Endothelial cell of umbilical vein (primary cell): ENCODE data around the gene XPNPEP1. TPM values are rescaled to one million over a fixed set of nuclear protein-coding genes. Genes with fewer than 3 reads are reported as not detected.

Source experiments
- BruUV-seq: library from RNA; stranded (reverse); fragments of 400-500 nt; replicated peaks from 2 replicates; lab custom pipeline; 2021; lab: Mats Ljungman, UMichigan
- CTCF ChIA-PET: fragments of 300-600, 350-600 bp; sonication (Branson Sonifier 250); formaldehyde crosslinking; loops from one replicate; lab custom pipeline; 2021; ENCODE audit warnings: antibody characterized with exemption, inconsistent platforms; lab: Charles Lee
- POLR2A ChIA-PET: fragments of 300-600, 350-600 bp; sonication (Branson Sonifier 250); formaldehyde crosslinking; loops from one replicate; lab custom pipeline; 2021; ENCODE audit warnings: antibody characterized with exemption, inconsistent platforms; lab: Charles Lee
- DNase-seq: peaks from one replicate; pipeline ENCODE4 v3.0.0-alpha.2; 2011; ENCODE audit warnings: low read depth, low spot score
- FAIRE-seq: peaks from 2 replicates; lab custom pipeline; 2011; peaks lifted over from hg19 to GRCh38; lab: Jason Lieb, UNC
- H2AFZ ChIP-seq: 2 replicates; pipeline ENCODE4 v1.6.0; 2012; ENCODE audit warnings: low read depth, low read length, control low read depth, inconsistent platforms
- H3K27ac ChIP-seq: 2 replicates; pipeline ENCODE4 v1.5.1; 2011; ENCODE audit warnings: low read depth, mild to moderate bottlenecking, control low read depth, low read length, moderate library complexity; ENCODE audit not compliant: insufficient read depth
- H3K27me3 ChIP-seq, 2 experiments: 2 replicates each; pipeline versions ENCODE4 v1.6.0 to v1.6.1; 2011; ENCODE audit warnings: low read length in 2 of 2, mixed read lengths in 1 of 2; ENCODE audit not compliant: control insufficient read depth in 2 of 2, insufficient read depth in 2 of 2
- H3K36me3 ChIP-seq, 2 experiments: 2 replicates in 1 of 2; 3 replicates in 1 of 2; pipeline ENCODE4 v1.5.1; 2011; ENCODE audit warnings: low read length in 2 of 2, mild to moderate bottlenecking in 1 of 2, moderate library complexity in 1 of 2; ENCODE audit not compliant: control insufficient read depth in 2 of 2, insufficient read depth in 2 of 2; ENCODE audit errors: extremely low read depth in 1 of 2
- H3K4me1 ChIP-seq: 3 replicates; pipeline ENCODE4 v1.5.1; 2011; ENCODE audit warnings: mild to moderate bottlenecking, low read length; ENCODE audit not compliant: control insufficient read depth, insufficient read depth; ENCODE audit errors: extremely low read depth
- H3K4me2 ChIP-seq: 2 replicates; pipeline ENCODE4 v1.6.1; 2011; ENCODE audit warnings: low read length, control low read depth, mixed read lengths; ENCODE audit not compliant: insufficient read depth
- H3K4me3 ChIP-seq, 3 experiments: fragments of 200-600 bp in 1 of 3; sonication (generic), shearing (Covaris generic) in 1 of 3; replicated peaks in 1 of 3; 2 replicates each; pipeline ENCODE4 v1.5.1; 2011 to 2016; ENCODE audit warnings: control low read depth in 3 of 3, low read length in 3 of 3, mild to moderate bottlenecking in 2 of 3, inconsistent platforms in 1 of 3, low read depth in 1 of 3, moderate library complexity in 1 of 3; ENCODE audit not compliant: insufficient read depth in 1 of 3
- H3K79me2 ChIP-seq: 2 replicates; pipeline ENCODE4 v1.6.0; 2012; ENCODE audit warnings: low read length, inconsistent platforms; ENCODE audit not compliant: control insufficient read depth, insufficient read depth
- H3K9ac ChIP-seq: replicated peaks from 2 replicates; pipeline ENCODE3; 2011; ENCODE audit warnings: low read length, control low read depth; ENCODE audit not compliant: insufficient read depth; ENCODE audit errors: extremely low read depth
- H3K9me1 ChIP-seq: replicated peaks from 3 replicates; pipeline ENCODE4 v1.6.0; 2011; ENCODE audit warnings: mild to moderate bottlenecking, low read length; ENCODE audit not compliant: control insufficient read depth, insufficient read depth; ENCODE audit errors: extremely low read depth
- H3K9me3 ChIP-seq: replicated peaks from 2 replicates; pipeline ENCODE4 v1.5.1; 2012; ENCODE audit warnings: low read length, inconsistent platforms; ENCODE audit not compliant: control insufficient read depth, insufficient read depth
- H4K20me1 ChIP-seq: replicated peaks from 2 replicates; pipeline ENCODE3; 2011; ENCODE audit warnings: mild to moderate bottlenecking, low read length; ENCODE audit not compliant: control insufficient read depth, insufficient read depth; ENCODE audit errors: extremely low read depth
- MYC ChIP-seq: IDR thresholded peaks from one replicate; pipeline ENCODE4 v1.6.1; 2011; ENCODE audit warnings: mild to moderate bottlenecking, low read depth, low read length
- dilution Hi-C: fragments of 300-500 bp; cut with MboI; formaldehyde crosslinking; loops from one replicate; pipeline ENCODE4 v1.15.0; 2019; ENCODE audit warnings: low sequenced_read_pairs; ENCODE audit not compliant: extremely low pct_ligation_motif_present
- intact Hi-C: fragments of 100-400 bp; cut with micrococcal nuclease; formaldehyde crosslinking; loops from one replicate; pipeline ENCODE4 v1.10.0; 2022
- polyA plus RNA-seq, 4 experiments: library from polyadenylated mRNA; depleted of rRNA in 3 of 4; stranded (reverse) in 3 of 4; unstranded in 1 of 4; fragments of >200 nt; gene quantifications; 2 replicates each; pipeline versions ENCODE4 v1.2.1 to v1.2.3, GENCODE V29; 2011 to 2012; ENCODE audit warnings: missing spikeins in 1 of 4
- small RNA-seq: library from RNA; depleted of rRNA; stranded (forward); fragments of <200 nt; gene quantifications from one replicate; pipeline ENCODE3, GENCODE V24; 2012; ENCODE audit warnings: low replicate concordance, low read depth; ENCODE audit not compliant: insufficient read depth, insufficient read length
- total RNA-seq: library from RNA; stranded (reverse); gene quantifications from 2 replicates; pipeline ENCODE4 v1.2.3, GENCODE V29; 2021

Gene XPNPEP1
- total and polyA plus RNA-seq, 2 donors (not counting 3 experiments of a cell fraction or from before 2014, with no cell fraction given): 81.1 to 245 TPM

- TF ChIP-seq MYC: no peak
- FAIRE-seq (no peak), DNase-seq (no peak)
- Histone ChIP-seq H3K79me2 (no peaks in the 10 kb centered on the region), H3K4me2 (no peak overlapping the region), H3K27me3 (no peaks in the 10 kb centered on the region), H3K9me3 (no peaks in the 10 kb centered on the region), H3K9me1 (no peaks in the 10 kb centered on the region), H3K4me1 (no peaks in the 10 kb centered on the region), H3K9ac (no peak overlapping the region), H3K4me3 (no peak overlapping the region), H3K27ac (no peak overlapping the region), H4K20me1 (no peaks in the 10 kb centered on the region), H2AFZ (no peak overlapping the region), H3K36me3 (no peaks in the 10 kb centered on the region)
- ChIA-PET CTCF (interaction anchor here (1.0 kb wide), 1 partner anchor 32 kb away, joined by 3 read pairs; no protein-coding TSS in a partner anchor), POLR2A (no interaction called here)
- intact Hi-C loops: no loop called here
- no TSS peak for BruUV-seq
- dilution Hi-C loops: no loop called here
These were observed 103.5 kb downstream of the XPNPEP1 start for GRCh38 chr10:109819807-109820206.

Small RNA genes within 50 kb of the gene (small RNA-seq; reads per million reads assigned to genes)
- 1.5 reads per million for gene RNU4-5P

Other genes with a start within 250 kb of the XPNPEP1 start
- gene ADD3, start 84.5 kb upstream of the XPNPEP1 start, total RNA-seq: 52.3 and 55.2 TPM in 2 replicates
- 14.9 and 18.2 TPM in 2 replicates for gene ADD3, start 84.5 kb upstream of the XPNPEP1 start, polyA plus RNA-seq